NAMALWA (cell line): ENCODE data around the gene TMEM74B.
"Not testable (repeated sequence)": the region's sequence is repeated elsewhere in the genome, so short reads cannot be mapped to it uniquely, and the experiment has no call there.

Experiments used
- DNase-seq: peaks from one replicate; pipeline ENCODE4 v3.0.0-alpha.2; 2015; ENCODE audit warnings: low spot score

Gene TMEM74B

DNA sequence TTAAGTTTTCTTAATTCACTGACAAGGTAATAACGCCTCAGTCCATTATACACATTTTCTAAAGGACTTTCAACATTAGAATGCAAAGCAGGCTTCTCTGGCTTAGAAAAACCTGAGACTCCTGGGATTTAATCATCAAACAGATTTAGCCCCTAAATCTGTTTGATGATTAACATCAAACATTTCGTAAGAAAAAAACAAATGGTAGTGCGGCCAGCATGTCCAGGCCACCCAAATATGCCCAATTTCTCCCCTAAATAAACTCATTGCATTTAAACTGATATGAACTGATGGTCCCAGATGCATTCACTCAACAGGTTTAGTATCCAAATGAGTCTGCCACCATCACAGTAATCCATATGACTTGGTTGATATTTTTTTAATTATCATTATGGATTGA is 6.2 kb downstream of the TMEM74B start:
- DNase-seq = no peak

GRCh38 chr20:1178103-1178502 is 6.7 kb downstream of the TMEM74B start:
- DNase-seq = no peak

GRCh38 chr20:1177680-1178079 is 7.1 kb downstream of the TMEM74B start:
- DNase-seq = peak; percentile 15

- DNase-seq = no peak
Observed at GRCh38 chr20:1174787-1175186, 10.0 kb downstream of the TMEM74B start.

DNA sequence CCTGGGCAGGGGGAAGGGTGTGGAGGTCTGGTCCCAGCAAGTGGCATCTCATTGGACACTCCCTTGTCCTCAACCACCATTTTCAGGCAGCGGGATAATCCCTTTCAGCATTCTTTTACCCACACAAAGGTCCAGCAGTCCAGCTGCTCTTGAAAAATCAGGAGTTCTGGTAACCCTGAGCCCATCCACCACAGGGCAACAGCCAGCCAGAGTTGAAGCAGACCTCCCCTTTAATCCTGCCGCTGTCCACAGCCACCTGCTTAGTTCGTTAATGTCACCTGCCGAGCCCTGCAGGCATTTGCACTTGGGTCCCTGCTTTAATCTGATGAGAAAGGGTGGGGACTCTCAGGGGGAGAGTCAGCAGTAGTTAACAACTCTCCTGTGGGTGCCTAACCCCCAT is 11.1 kb downstream of the TMEM74B start:
- DNase-seq = no peak

GRCh38 chr20:1171461-1172093 is 13.2 kb downstream of the TMEM74B start:
- peak; percentile 16 for DNase-seq

DNA sequence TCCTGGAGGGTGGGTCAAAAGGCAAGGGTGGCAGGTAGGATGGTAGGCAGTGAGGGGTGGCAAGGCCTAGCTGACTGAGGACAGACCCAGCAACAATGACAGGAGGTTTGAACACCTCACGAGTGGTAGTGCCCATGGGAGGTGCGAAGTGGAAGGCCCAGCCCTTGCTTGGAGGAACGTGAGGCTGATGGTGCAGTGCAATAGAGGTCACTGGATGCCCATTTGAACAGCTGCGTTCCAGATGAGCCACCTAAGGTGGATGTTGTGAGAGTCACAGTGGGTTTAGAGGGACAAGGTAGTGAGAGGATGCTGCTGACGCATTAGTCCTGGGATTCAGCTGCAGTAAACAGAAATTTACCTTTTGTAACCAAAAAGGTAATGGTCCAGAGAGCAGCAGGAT is 15.6 kb downstream of the TMEM74B start:
- DNase-seq = no peak

DNA sequence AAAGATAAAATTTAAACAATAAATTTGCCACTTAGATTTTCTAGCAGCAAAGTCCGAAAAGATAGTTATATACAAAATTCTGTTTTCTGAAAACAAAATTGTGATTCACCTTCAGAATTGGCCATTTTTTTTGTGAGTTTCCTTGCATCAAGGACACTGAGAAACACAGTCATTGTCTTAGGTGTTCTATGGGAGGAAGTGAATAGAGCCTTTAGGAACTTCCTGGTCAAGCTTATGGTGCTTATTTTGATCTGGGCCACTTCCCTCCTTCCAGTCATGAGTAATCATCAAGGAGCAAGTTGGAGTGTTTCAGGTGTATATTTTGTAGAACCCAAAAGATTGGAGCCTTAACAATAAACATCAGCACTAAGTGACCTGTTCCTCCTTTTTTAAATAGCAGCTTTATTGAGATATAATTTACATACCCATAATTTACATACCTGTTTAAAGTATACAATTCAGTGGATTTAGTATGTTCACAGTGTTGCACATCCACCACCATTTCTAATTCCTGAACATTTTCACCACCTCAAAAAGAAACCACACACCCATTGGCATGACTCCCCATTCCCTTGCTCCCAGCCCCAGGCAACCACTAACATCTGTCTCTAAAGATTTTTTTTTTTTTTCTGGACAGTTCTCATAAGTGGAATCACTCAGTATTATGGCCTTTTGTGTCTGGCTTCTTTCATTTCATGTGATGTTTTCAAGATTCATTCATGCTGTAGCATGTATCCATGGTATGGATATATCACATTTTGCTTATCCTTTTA is 17.6 kb downstream of the TMEM74B start:
- no peak for DNase-seq

DNA sequence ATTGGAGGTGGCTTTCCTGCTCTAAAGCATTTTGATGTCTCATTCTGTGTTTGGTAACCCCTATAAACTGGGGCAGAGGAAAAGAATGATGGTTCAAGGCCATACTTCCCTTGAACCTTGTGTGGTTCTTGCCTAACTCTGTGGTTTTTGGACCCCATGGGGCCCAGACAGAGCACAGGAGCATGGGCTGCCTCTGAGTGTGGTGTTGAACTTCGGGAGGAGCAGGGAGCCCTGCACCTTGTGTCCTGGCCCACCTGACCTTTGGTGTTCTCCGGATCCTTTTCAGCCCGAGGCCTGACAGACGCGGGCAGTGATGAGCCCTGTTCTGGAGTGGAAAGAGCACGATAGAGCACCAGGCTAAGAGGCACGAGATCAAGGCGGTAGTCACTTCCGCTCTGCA is 18.8 kb downstream of the TMEM74B start:
- no peak for DNase-seq

GRCh38 chr20:1165521-1165920 is 19.3 kb downstream of the TMEM74B start:
- no peak for DNase-seq

GRCh38 chr20:1164871-1165270 is 19.9 kb downstream of the TMEM74B start:
- no peak for DNase-seq

GRCh38 chr20:1163653-1164052 is 21.1 kb downstream of the TMEM74B start:
- no peak for DNase-seq

DNA sequence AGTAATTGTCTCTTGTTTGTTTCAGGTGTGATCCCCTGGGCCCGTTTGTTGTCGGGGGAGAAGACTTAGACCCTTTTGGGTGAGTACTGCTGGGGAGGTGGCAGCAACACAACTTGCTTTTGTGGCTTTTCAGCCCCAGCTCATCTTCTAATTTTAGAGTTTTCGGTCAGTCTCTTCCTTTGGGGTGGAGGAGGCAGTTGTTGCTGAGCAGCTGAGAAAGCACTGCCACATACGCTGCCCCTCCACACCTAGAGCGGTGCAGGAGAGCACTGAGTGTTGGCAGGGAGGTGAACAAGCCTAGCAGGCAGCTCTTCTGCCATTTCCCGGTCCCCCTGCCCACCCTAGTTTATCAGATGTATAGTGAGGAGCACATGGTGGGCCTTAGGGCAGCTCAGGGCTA is 21.7 kb downstream of the TMEM74B start:
- DNase-seq = no peak

- DNase-seq = no peak
Observed at GRCh38 chr20:1160991-1161390, 23.8 kb downstream of the TMEM74B start.

DNA sequence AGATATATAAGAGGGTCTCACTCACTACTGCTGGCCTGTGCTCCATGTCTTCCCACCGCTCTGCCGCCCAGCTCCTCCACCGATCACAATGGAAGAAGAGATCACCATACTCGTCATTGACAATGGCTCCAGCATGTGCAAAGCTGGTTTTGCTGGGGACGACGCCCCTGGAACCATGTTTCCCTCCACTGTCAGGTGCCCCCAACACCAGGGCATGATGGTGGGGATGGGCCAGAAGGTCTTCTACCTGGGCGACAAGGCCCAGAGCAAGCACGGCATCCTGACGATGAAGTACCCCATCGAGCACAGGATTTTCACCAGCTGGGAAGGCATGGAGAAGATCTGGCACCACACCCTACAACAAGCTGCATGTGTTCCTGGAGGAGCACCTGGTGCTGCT is 24.3 kb downstream of the TMEM74B start:
- no peak for DNase-seq

DNA sequence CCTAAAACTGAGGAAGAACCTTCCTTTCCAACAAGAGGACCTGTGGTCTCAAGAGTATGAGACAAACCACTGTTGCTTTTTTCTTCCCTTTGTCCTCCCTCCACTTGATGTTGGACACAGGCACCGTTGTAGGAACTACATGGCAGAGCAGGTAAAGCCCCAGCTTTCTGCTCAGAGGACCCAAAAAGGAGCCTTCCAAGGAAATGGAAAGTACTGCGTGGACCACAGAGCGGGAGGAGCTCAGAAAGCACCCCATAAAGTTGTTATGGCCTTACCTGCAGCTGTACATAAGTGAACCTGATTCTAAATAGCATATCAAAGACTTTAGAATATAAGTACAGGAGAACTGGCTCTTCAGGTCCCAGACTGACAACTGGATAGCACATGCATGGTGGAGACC is 29.4 kb downstream of the TMEM74B start:
- no peak for DNase-seq

GRCh38 chr20:1154691-1155090 is 30.1 kb downstream of the TMEM74B start:
- DNase-seq = no peak

- no peak for DNase-seq
Observed at GRCh38 chr20:1154226-1154625, 30.6 kb downstream of the TMEM74B start.

- no peak for DNase-seq
Observed at GRCh38 chr20:1150968-1151367, 33.8 kb downstream of the TMEM74B start.

- no peak for DNase-seq
Observed at GRCh38 chr20:1150218-1150617, 34.6 kb downstream of the TMEM74B start.

DNA sequence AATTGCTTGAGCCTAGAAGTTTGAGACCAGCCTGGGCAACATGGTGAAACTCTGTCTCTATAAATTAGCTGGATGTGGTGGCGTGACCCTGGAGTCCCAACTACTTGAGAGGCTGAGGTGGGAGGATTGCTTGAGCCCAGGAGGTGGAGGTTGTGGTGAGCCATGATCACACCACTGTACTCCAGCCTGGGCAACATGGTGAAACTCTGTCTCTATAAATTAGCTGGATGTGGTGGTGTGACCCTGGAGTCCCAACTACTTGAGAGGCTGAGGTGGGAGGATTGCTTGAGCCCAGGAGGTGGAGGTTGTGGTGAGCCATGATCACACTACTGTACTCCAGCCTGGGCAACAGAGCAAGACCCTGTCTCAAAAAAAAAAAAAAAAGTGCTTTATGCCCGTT is 35.0 kb downstream of the TMEM74B start:
- not testable (repeated sequence) for DNase-seq

DNA sequence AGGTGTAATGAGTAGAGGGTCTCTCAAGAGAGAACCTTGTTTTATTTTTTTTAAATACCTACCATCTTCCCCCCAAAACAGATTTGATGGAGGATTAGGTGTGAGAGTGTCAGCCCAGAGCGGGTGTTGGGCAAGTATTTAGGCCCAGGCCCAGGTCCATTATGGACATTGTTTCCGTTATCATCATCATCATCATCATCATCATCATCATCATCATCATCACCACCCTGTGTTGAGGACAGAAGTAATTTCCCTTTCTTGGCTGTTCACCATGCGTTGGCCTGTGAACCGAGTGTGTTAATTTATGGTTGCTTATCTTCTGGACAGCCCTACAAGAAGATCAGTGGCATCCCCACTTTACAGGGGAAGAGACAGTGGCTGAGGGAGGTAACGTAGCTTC is 37.8 kb downstream of the TMEM74B start:
- DNase-seq = no peak

DNA sequence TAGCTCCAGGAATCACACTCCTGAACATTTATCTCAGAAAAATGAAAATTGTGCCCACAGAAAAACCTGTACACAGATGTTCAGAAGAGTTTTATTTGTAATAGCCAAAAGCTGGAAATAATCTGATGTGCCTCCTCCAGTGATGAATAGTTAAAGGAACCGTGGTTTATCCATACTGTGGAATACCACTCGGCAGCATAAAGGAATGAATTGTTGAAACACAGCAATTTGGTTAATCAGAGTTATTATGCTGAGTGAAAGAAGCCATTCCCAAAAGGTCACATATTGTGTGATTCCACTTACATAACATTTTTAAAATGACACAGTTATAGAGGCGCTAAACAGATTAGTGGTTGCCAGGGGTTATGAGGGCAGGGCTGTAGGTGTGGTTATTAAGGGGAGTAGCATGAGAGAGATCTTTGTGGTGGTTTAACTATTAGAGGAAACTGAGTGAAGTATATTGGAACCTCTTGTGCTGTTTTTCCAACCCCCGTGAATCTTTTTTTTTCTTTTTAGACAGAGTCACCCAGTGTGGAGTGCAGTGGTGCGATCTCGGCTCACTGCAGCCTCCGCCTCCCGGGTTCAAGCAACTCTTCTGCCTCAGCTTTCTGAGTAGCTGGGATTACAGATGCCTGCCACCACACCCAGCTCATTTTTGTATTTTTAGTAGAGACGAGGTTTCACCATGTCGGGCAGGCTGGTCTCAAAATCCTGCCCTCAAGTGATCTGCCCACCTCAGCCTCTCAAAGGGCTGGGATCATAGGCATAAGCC is 40.2 kb downstream of the TMEM74B start:
- DNase-seq = no peak
